HepG2 (cell line): ENCODE results near the gene SSBP4. TPM values are rescaled to one million over a fixed set of nuclear protein-coding genes. Genes with fewer than 3 reads are reported as not detected.

Experiments used
- IKZF4 ChIP-seq: sonication (generic); formaldehyde crosslinking; IDR thresholded peaks from 2 replicates; pipeline ENCODE4 v1.5.1; 2020; ENCODE audit warnings: borderline replicate concordance, mild to moderate bottlenecking, low read depth, missing genetic modification reagents; ENCODE audit errors: not compliant biosample characterization
- MXI1 ChIP-seq: IDR thresholded peaks from 3 replicates; pipeline ENCODE4 v1.6.1; 2012; ENCODE audit warnings: low read depth, low read length, inconsistent platforms, borderline replicate concordance
- MYC ChIP-seq: sonication (generic); formaldehyde crosslinking; IDR thresholded peaks from 2 replicates; pipeline ENCODE4 v1.9.0; 2021; ENCODE audit warnings: missing genetic modification reagents, borderline replicate concordance
- ZNF441 ChIP-seq: sonication (generic); formaldehyde crosslinking; IDR thresholded peaks from 2 replicates; pipeline ENCODE4 v1.7.0; 2021; ENCODE audit warnings: missing genetic modification reagents, borderline replicate concordance
- ZNF572 ChIP-seq: sonication (generic); formaldehyde crosslinking; IDR thresholded peaks from 2 replicates; pipeline ENCODE4 v1.5.1; 2020; ENCODE audit warnings: mild to moderate bottlenecking, missing genetic modification reagents
- ZNF605 ChIP-seq: sonication (generic); formaldehyde crosslinking; IDR thresholded peaks from 2 replicates; pipeline ENCODE4 v1.8.0; 2022; ENCODE audit warnings: mild to moderate bottlenecking, missing genetic modification reagents
- ZSCAN31 ChIP-seq: sonication (generic); formaldehyde crosslinking; IDR thresholded peaks from 2 replicates; pipeline ENCODE4 v1.5.0; 2020; ENCODE audit warnings: low read depth, mild to moderate bottlenecking, missing genetic modification reagents
- polyA plus RNA-seq, 8 experiments: library from polyadenylated mRNA; depleted of rRNA in 3 of 8; stranded (reverse) in 7 of 8; unstranded in 1 of 8; fragments of >200 nt; fragmentation: Illumina TruSeq in 4 of 8; extraction: Trizol in 4 of 8; gene quantifications; 2 replicates each; pipeline versions ENCODE4 v1.2.1 to v1.2.3, GENCODE V29; 2011 to 2016; ENCODE audit warnings: low read depth in 4 of 8, missing spikeins in 1 of 8, mixed read lengths in 1 of 8; ENCODE audit not compliant: insufficient read depth in 1 of 8
- total RNA-seq, 5 experiments: library from RNA; depleted of rRNA; stranded (reverse); fragments of >200 nt; fragmentation: Illumina TruSeq; extraction: Trizol; gene quantifications; 2 replicates each; pipeline ENCODE4 v1.2.3, GENCODE V29; 2016; ENCODE audit warnings: low read depth in 1 of 5
- TF ChIP-seq, protein P1 (sequence below): sonication (generic); formaldehyde crosslinking; IDR thresholded peaks from 2 replicates; pipeline ENCODE4 v1.5.0; 2020; ENCODE audit warnings: missing genetic modification reagents
- TF ChIP-seq, protein P2 (sequence below), 2 experiments: IDR thresholded peaks; 2 replicates each; pipeline ENCODE4 v1.6.1; 2011 to 2012; ENCODE audit warnings: low read length in 2 of 2, borderline replicate concordance in 1 of 2, low read depth in 1 of 2, mild to moderate bottlenecking in 1 of 2, moderate library complexity in 1 of 2
- TF ChIP-seq, protein P3 (sequence below): sonication (generic); formaldehyde crosslinking; IDR thresholded peaks from 2 replicates; pipeline ENCODE4 v1.5.1; 2020; ENCODE audit warnings: mild to moderate bottlenecking, moderate library complexity, missing genetic modification reagents
- TF ChIP-seq, protein P4 (sequence below): IDR thresholded peaks from 2 replicates; pipeline ENCODE4 v1.6.1; 2012; ENCODE audit warnings: inconsistent platforms
- TF ChIP-seq, protein P5 (sequence below): sonication (generic); formaldehyde crosslinking; IDR thresholded peaks from 2 replicates; pipeline ENCODE4 v1.8.0; 2022; ENCODE audit warnings: mild to moderate bottlenecking, missing genetic modification reagents
- TF ChIP-seq, protein P6 (sequence below), 2 experiments: sonication (generic) in 1 of 2; formaldehyde crosslinking in 1 of 2; IDR thresholded peaks; 2 replicates each; pipeline versions ENCODE4 v1.5.1 to v1.6.1; 2011 to 2020; ENCODE audit warnings: borderline replicate concordance in 1 of 2, low read depth in 1 of 2, low read length in 1 of 2, mild to moderate bottlenecking in 1 of 2, missing genetic modification reagents in 1 of 2, moderate library complexity in 1 of 2
- TF ChIP-seq, protein P7 (sequence below): sonication (generic); formaldehyde crosslinking; conservative IDR thresholded peaks from 2 replicates; pipeline ENCODE4 v1.8.0; 2022; ENCODE audit warnings: mild to moderate bottlenecking, moderate library complexity, missing genetic modification reagents

The SSBP4 gene
- total and polyA plus RNA-seq, 2 of the 13 experiments (the other 11 are each of a cell fraction or from before 2014, with no cell fraction given), result 20.8 to 39.5 TPM

DNA sequence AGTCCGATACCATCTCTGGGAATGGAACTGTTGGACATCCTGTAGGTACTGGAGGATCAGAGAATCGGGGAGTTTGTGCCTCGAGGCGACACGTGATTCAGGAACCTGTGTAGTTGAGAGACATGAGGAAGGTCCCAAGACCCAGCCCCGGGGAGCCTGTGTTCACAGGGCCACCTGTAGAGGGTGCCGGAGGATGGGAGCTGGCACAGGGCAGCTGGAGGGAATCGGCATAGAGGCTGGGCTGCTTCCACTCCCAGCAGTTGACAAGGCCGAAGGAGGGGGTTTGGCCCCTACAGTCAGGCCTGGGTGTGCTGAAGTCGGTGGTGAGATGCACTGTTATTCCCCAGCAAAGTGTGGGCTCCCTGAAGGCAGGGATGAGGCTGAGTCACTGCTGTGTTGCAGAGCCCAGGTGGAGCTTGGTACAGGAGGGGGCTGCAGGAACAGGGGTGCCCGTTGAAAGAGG is 21.2 kb downstream of the SSBP4 start (continued):
- TF ChIP-seq IKZF4 (CRISPR knock-in tag), result peak; percentile 42
- TF ChIP-seq, protein P1, sequence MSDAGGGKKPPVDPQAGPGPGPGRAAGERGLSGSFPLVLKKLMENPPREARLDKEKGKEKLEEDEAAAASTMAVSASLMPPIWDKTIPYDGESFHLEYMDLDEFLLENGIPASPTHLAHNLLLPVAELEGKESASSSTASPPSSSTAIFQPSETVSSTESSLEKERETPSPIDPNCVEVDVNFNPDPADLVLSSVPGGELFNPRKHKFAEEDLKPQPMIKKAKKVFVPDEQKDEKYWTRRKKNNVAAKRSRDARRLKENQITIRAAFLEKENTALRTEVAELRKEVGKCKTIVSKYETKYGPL (CRISPR knock-in tag), result no peak
- peak; percentile 0; the same call in 1 of the 2 replicates for TF ChIP-seq MYC (CRISPR knock-in tag)
- TF ChIP-seq MXI1, result peak; percentile 12; the same call in 1 of the 3 replicates
- TF ChIP-seq, protein P2, sequence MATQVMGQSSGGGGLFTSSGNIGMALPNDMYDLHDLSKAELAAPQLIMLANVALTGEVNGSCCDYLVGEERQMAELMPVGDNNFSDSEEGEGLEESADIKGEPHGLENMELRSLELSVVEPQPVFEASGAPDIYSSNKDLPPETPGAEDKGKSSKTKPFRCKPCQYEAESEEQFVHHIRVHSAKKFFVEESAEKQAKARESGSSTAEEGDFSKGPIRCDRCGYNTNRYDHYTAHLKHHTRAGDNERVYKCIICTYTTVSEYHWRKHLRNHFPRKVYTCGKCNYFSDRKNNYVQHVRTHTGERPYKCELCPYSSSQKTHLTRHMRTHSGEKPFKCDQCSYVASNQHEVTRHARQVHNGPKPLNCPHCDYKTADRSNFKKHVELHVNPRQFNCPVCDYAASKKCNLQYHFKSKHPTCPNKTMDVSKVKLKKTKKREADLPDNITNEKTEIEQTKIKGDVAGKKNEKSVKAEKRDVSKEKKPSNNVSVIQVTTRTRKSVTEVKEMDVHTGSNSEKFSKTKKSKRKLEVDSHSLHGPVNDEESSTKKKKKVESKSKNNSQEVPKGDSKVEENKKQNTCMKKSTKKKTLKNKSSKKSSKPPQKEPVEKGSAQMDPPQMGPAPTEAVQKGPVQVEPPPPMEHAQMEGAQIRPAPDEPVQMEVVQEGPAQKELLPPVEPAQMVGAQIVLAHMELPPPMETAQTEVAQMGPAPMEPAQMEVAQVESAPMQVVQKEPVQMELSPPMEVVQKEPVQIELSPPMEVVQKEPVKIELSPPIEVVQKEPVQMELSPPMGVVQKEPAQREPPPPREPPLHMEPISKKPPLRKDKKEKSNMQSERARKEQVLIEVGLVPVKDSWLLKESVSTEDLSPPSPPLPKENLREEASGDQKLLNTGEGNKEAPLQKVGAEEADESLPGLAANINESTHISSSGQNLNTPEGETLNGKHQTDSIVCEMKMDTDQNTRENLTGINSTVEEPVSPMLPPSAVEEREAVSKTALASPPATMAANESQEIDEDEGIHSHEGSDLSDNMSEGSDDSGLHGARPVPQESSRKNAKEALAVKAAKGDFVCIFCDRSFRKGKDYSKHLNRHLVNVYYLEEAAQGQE (IDR thresholded peaks at IDR 0.05; ENCODE audit: borderline replicate concordance in 1 of 2, low read depth in 1 of 2, low read length in 2 of 2), result no peak
- peak; percentile 34; the same call in 1 of the 2 replicates for TF ChIP-seq ZNF441 (CRISPR knock-in tag)
- TF ChIP-seq, protein P3, sequence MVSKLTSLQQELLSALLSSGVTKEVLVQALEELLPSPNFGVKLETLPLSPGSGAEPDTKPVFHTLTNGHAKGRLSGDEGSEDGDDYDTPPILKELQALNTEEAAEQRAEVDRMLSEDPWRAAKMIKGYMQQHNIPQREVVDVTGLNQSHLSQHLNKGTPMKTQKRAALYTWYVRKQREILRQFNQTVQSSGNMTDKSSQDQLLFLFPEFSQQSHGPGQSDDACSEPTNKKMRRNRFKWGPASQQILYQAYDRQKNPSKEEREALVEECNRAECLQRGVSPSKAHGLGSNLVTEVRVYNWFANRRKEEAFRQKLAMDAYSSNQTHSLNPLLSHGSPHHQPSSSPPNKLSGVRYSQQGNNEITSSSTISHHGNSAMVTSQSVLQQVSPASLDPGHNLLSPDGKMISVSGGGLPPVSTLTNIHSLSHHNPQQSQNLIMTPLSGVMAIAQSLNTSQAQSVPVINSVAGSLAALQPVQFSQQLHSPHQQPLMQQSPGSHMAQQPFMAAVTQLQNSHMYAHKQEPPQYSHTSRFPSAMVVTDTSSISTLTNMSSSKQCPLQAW (CRISPR knock-in tag), result 0 out of 2 replicates have a peak, but pooled peaks have one; percentile 10
- TF ChIP-seq, protein P4, sequence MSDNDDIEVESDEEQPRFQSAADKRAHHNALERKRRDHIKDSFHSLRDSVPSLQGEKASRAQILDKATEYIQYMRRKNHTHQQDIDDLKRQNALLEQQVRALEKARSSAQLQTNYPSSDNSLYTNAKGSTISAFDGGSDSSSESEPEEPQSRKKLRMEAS, result peak; percentile 32; the same call in 1 of the 2 replicates
- TF ChIP-seq, protein P5, sequence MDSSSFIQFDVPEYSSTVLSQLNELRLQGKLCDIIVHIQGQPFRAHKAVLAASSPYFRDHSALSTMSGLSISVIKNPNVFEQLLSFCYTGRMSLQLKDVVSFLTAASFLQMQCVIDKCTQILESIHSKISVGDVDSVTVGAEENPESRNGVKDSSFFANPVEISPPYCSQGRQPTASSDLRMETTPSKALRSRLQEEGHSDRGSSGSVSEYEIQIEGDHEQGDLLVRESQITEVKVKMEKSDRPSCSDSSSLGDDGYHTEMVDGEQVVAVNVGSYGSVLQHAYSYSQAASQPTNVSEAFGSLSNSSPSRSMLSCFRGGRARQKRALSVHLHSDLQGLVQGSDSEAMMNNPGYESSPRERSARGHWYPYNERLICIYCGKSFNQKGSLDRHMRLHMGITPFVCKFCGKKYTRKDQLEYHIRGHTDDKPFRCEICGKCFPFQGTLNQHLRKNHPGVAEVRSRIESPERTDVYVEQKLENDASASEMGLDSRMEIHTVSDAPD, result no peak; the same call in 1 of the 2 replicates
- no peak for TF ChIP-seq ZNF605 (CRISPR knock-in tag)
- TF ChIP-seq, protein P6, sequence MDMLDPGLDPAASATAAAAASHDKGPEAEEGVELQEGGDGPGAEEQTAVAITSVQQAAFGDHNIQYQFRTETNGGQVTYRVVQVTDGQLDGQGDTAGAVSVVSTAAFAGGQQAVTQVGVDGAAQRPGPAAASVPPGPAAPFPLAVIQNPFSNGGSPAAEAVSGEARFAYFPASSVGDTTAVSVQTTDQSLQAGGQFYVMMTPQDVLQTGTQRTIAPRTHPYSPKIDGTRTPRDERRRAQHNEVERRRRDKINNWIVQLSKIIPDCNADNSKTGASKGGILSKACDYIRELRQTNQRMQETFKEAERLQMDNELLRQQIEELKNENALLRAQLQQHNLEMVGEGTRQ (IDR thresholded peaks at IDR 0.05; ENCODE audit: low read depth, low read length), result 0 out of 2 replicates have a peak, but pooled peaks have one; percentile 12
- TF ChIP-seq, protein P6 (CRISPR knock-in tag; IDR thresholded peaks at IDR 0.05; ENCODE audit: borderline replicate concordance), result no peak
- TF ChIP-seq, protein P7, sequence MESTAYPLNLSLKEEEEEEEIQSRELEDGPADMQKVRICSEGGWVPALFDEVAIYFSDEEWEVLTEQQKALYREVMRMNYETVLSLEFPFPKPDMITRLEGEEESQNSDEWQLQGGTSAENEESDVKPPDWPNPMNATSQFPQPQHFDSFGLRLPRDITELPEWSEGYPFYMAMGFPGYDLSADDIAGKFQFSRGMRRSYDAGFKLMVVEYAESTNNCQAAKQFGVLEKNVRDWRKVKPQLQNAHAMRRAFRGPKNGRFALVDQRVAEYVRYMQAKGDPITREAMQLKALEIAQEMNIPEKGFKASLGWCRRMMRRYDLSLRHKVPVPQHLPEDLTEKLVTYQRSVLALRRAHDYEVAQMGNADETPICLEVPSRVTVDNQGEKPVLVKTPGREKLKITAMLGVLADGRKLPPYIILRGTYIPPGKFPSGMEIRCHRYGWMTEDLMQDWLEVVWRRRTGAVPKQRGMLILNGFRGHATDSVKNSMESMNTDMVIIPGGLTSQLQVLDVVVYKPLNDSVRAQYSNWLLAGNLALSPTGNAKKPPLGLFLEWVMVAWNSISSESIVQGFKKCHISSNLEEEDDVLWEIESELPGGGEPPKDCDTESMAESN (CRISPR knock-in tag), result peak; percentile 83; the same call in 1 of the 2 replicates
- TF ChIP-seq ZNF572 (CRISPR knock-in tag), result peak; percentile 10; the same call in 1 of the 2 replicates
- TF ChIP-seq ZSCAN31 (CRISPR knock-in tag), result 0 out of 2 replicates have a peak, but pooled peaks have one; percentile 20
